Activated CD4-positive, alpha-beta T cell treated with anti-CD3 and anti-CD28 coated beads, Interleukin-2, amount 10 ng/mL, durations not matched to agents 7 days and 5 days (primary cell): ENCODE data around the gene C1orf185. TPM values are rescaled to one million over a fixed set of nuclear protein-coding genes. Genes with fewer than 3 reads are reported as not detected.
"Not testable (repeated sequence)": the region's sequence is repeated elsewhere in the genome, so short reads cannot be mapped to it uniquely, and the experiment has no call there.

ENCODE experiments used
- CTCF ChIA-PET: fragments of 350-600 bp; sonication (Branson Sonifier 250); formaldehyde crosslinking; loops from one replicate; lab custom pipeline; 2021; ENCODE audit warnings: antibody characterized with exemption; lab: Charles Lee
- POLR2A ChIA-PET: fragments of 350-600 bp; sonication (Branson Sonifier 250); formaldehyde crosslinking; loops from one replicate; lab custom pipeline; 2021; ENCODE audit warnings: antibody characterized with exemption; lab: Charles Lee
- DNase-seq: peaks from one replicate; pipeline ENCODE4 v3.0.0-alpha.2; 2020
- H3K27ac Mint-ChIP-seq: one replicate; pipeline ENCODE4 v1.8.0; 2021; ENCODE audit warnings: mild to moderate bottlenecking, moderate library complexity, mixed read lengths
- H3K27me3 Mint-ChIP-seq: one replicate; pipeline ENCODE4 v1.8.0; 2021; ENCODE audit warnings: mixed read lengths
- H3K36me3 Mint-ChIP-seq: one replicate; pipeline ENCODE4 v1.8.0; 2021; ENCODE audit warnings: low read depth, mixed read lengths
- H3K4me1 Mint-ChIP-seq: one replicate; pipeline ENCODE4 v1.8.0; 2021; ENCODE audit warnings: mixed read lengths
- H3K4me3 Mint-ChIP-seq: one replicate; pipeline ENCODE4 v1.8.0; 2021; ENCODE audit warnings: mild to moderate bottlenecking, moderate library complexity, mixed read lengths
- H3K9me3 Mint-ChIP-seq: one replicate; pipeline ENCODE4 v1.8.0; 2021; ENCODE audit warnings: mixed read lengths
- total RNA-seq, 2 experiments: library from RNA; stranded (reverse); gene quantifications; one replicate each; pipeline ENCODE4 v1.2.3, GENCODE V29; 2021

C1orf185 gene
- total RNA-seq, 2 experiments from 2014 or later = not detected

DNA sequence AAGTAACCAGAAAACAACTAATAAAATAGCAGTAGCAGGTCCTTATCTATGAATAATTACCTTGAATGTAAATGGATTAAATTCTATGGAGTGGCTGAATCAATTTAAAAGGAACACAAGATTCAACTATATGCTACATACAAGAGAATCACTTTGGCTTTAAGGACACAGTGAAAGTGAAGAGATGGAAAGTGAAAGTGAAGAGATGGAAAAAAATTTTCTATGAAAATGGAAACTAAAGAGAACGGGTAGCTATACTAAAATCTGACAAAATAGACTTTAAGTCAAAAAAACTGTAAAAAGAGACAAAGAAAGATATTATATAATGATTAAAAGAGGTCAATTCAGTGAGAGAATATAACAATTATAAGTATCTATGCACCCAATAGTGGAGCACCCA is 54.7 kb downstream of the C1orf185 start:
- Mint-ChIP-seq H3K4me3 (peak overlapping the region; percentile 5), H3K27me3 (peaks cover 15% of the 10 kb centered on the region), H3K9me3 (peaks cover 12% of the 10 kb centered on the region), H3K4me1 (peaks cover 7% of the 10 kb centered on the region), H3K36me3 (peaks cover 7% of the 10 kb centered on the region), H3K27ac (peak overlapping the region; percentile 28)
- DNase-seq = no peak
- POLR2A ChIA-PET = interaction anchor here (0.7 kb wide), 1 partner anchor 506 kb away, joined by 7 read pairs; no protein-coding TSS in a partner anchor
- CTCF ChIA-PET = no interaction called here

GRCh38 chr1:51157395-51157794 is 55.4 kb downstream of the C1orf185 start:
- Mint-ChIP-seq H3K27me3 (peaks cover 16% of the 10 kb centered on the region), H3K4me3 (no peak overlapping the region), H3K4me1 (peaks cover 7% of the 10 kb centered on the region), H3K36me3 (peaks cover 7% of the 10 kb centered on the region), H3K27ac (no peak overlapping the region), H3K9me3 (peaks cover 12% of the 10 kb centered on the region)
- no peak for DNase-seq
- ChIA-PET CTCF (no interaction called here), POLR2A (no interaction called here)

GRCh38 chr1:51158263-51158662 is 56.2 kb downstream of the C1orf185 start:
- Mint-ChIP-seq H3K27me3 (peaks cover 16% of the 10 kb centered on the region), H3K27ac (no peak overlapping the region), H3K36me3 (peaks cover 7% of the 10 kb centered on the region), H3K9me3 (peaks cover 12% of the 10 kb centered on the region), H3K4me3 (no peak overlapping the region), H3K4me1 (peaks cover 7% of the 10 kb centered on the region)
- ChIA-PET CTCF (no interaction called here), POLR2A (no interaction called here)
- DNase-seq = no peak

DNA sequence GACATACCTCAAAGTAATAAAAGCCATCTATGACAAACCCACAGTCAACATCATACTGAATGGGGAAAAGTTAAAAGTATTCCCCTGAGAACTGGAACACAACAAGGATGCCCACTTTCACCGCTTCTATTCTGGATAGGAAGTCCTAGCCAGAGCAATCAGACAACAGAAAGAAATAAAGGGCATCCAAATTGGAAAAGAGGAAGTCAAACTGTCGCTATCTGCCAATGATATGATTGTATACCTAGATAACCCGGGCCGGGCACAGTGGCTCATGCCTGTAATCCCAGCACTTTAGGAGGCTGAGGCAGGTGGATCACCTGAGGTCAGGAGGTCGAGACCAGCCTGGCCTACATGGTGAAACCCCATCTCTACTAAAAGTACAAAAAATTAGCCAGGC is 60.5 kb downstream of the C1orf185 start:
- CTCF ChIA-PET, H3K4me3 Mint-ChIP-seq, H3K27ac Mint-ChIP-seq, H3K9me3 Mint-ChIP-seq, H3K36me3 Mint-ChIP-seq, DNase-seq, H3K4me1 Mint-ChIP-seq: not testable (repeated sequence)
- H3K27me3 Mint-ChIP-seq = peaks cover 12% of the 10 kb centered on the region
- POLR2A ChIA-PET = interaction anchor here (0.5 kb wide), 1 partner anchor 46 kb away, joined by 3 read pairs; no protein-coding TSS in a partner anchor

DNA sequence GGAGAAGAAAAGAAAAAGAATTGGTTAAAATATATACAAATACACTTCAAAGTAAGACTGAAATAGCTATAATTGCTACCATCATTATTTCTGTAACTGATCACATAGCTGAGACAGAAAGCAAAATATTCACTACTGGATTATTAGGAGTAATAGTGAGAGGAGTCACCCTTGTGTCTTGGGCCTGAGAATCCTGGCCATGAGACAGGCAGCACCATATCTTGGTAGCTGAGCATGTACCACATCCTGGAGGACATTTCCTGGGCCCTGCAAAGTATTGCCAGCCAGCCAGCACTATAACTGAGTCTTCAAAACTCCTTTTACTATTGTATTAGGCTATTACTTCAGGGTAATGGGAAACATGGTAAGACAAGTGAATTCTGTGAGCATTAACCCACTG is 63.5 kb downstream of the C1orf185 start:
- H3K4me3 Mint-ChIP-seq = no peak overlapping the region
- H3K27ac Mint-ChIP-seq = no peak overlapping the region
- H3K36me3 Mint-ChIP-seq = no peaks in the 10 kb centered on the region
- peaks cover 2% of the 10 kb centered on the region for H3K27me3 Mint-ChIP-seq
- CTCF ChIA-PET = no interaction called here
- no peak for DNase-seq
- H3K4me1 Mint-ChIP-seq = peaks cover 13% of the 10 kb centered on the region
- no peaks in the 10 kb centered on the region for H3K9me3 Mint-ChIP-seq
- POLR2A ChIA-PET = no interaction called here

- H3K4me1 Mint-ChIP-seq = peaks cover 13% of the 10 kb centered on the region
- ChIA-PET POLR2A (no interaction called here), CTCF (interaction anchor here (1.1 kb wide), 1 partner anchor 8 kb away, joined by 3 read pairs; no protein-coding TSS in a partner anchor)
- H3K4me3 Mint-ChIP-seq = no peak overlapping the region
- no peak overlapping the region for H3K27ac Mint-ChIP-seq
- peak; percentile 10 for DNase-seq
- peaks cover 8% of the 10 kb centered on the region for H3K9me3 Mint-ChIP-seq
- H3K36me3 Mint-ChIP-seq = no peaks in the 10 kb centered on the region
- H3K27me3 Mint-ChIP-seq = peaks cover 8% of the 10 kb centered on the region
Measured at GRCh38 chr1:51168266-51168845, 66.3 kb downstream of the C1orf185 start.

DNA sequence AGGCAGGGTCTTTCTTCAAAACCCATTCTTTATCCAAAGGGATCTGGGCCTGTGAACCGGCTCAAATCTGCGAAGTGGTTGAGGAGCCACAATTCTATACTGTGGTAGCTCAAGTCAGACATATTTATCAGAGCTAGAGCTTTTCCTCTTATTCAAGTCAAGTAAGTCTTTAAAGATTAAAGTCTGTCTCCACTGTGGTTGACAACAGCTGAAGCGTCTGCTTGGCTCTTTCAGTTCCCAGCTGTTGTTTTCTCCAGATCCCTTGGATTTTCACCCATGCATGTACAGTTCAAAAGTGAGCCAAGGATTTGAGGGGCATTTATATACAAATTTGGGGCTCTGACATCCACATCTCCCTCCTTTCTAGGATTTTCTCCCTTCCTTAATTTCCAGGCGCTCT is 66.9 kb downstream of the C1orf185 start:
- ChIA-PET POLR2A (no interaction called here), CTCF (interaction anchor here (1.1 kb wide), 1 partner anchor 9 kb away, joined by 3 read pairs; no protein-coding TSS in a partner anchor)
- peaks cover 13% of the 10 kb centered on the region for H3K4me1 Mint-ChIP-seq
- no peak overlapping the region for H3K27ac Mint-ChIP-seq
- H3K9me3 Mint-ChIP-seq = peaks cover 8% of the 10 kb centered on the region
- no peak for DNase-seq
- H3K36me3 Mint-ChIP-seq = no peaks in the 10 kb centered on the region
- H3K4me3 Mint-ChIP-seq = no peak overlapping the region
- H3K27me3 Mint-ChIP-seq = peaks cover 9% of the 10 kb centered on the region

- Mint-ChIP-seq H3K36me3 (no peaks in the 10 kb centered on the region), H3K27ac (no peak overlapping the region), H3K9me3 (peaks cover 8% of the 10 kb centered on the region), H3K4me1 (peaks cover 13% of the 10 kb centered on the region), H3K27me3 (peaks cover 15% of the 10 kb centered on the region), H3K4me3 (no peak overlapping the region)
- ChIA-PET CTCF (no interaction called here), POLR2A (no interaction called here)
- no peak for DNase-seq
Measured at GRCh38 chr1:51170342-51170741, 68.3 kb downstream of the C1orf185 start.

DNA sequence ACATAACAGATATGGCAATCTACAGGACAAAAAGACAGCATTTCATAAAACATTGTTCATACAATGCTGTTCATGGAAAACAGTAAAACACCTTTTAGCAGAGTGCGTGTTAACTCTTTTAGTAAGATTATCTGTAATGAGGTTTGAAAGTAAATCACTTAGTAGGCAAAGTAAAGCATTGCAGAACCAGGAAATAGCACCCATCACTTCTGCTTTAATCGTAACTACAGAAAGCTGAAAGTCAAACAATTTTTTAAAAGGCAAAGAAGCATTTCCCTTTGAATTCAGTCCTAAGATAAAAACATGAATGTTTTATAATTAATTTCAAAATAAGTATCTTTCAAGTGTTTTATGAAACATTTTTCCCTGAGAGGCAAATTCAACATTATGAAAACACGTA is 70.8 kb downstream of the C1orf185 start:
- ChIA-PET POLR2A (no interaction called here), CTCF (no interaction called here)

GRCh38 chr1:51175278-51175677 is 73.2 kb downstream of the C1orf185 start:
- H3K4me3 Mint-ChIP-seq = no peak overlapping the region
- DNase-seq = no peak
- H3K9me3 Mint-ChIP-seq = peaks cover 8% of the 10 kb centered on the region
- ChIA-PET POLR2A (no interaction called here), CTCF (no interaction called here)
- no peak overlapping the region for H3K27ac Mint-ChIP-seq
- no peaks in the 10 kb centered on the region for H3K36me3 Mint-ChIP-seq
- no peaks in the 10 kb centered on the region for H3K4me1 Mint-ChIP-seq
- peaks cover 30% of the 10 kb centered on the region for H3K27me3 Mint-ChIP-seq

More for the DNA sequence above, 70.8 kb downstream of the C1orf185 start:
- peaks cover 26% of the 10 kb centered on the region for H3K27me3 Mint-ChIP-seq
- DNase-seq = no peak
- no peak overlapping the region for H3K4me3 Mint-ChIP-seq
- H3K4me1 Mint-ChIP-seq = peaks cover 11% of the 10 kb centered on the region
- H3K36me3 Mint-ChIP-seq = no peaks in the 10 kb centered on the region
- no peak overlapping the region for H3K27ac Mint-ChIP-seq
- peaks cover 8% of the 10 kb centered on the region for H3K9me3 Mint-ChIP-seq

- H3K36me3 Mint-ChIP-seq, H3K4me3 Mint-ChIP-seq, POLR2A ChIA-PET, H3K9me3 Mint-ChIP-seq, H3K4me1 Mint-ChIP-seq, DNase-seq, H3K27ac Mint-ChIP-seq: not testable (repeated sequence)
- peaks cover 30% of the 10 kb centered on the region for H3K27me3 Mint-ChIP-seq
- CTCF ChIA-PET = interaction anchor here (0.7 kb wide), 1 partner anchor 13 kb away, joined by 3 read pairs; no protein-coding TSS in a partner anchor
Measured at GRCh38 chr1:51177988-51178387, 76.0 kb downstream of the C1orf185 start.

DNA sequence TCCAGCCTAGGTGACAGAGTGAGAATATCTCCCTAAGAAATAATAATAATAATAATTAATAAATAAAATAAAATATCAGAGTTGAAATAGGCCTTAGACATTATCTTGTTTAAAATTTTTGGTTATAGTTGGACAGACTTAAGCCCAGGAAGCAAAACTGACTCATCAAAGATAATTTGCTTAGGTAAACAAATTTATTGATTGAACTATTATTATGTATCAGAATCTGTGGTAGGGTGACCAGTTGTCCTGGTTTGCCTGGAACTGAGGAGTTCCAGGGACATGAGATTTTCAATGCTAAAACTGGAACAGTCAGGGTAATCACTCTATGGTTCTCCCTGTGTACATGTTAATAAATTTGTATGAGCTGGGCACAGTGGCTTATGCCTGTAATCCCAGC is 86.2 kb downstream of the C1orf185 start:
- CTCF ChIA-PET = interaction anchor here (0.8 to 1.4 kb wide), 3 partner anchors 20 to 315 kb away, joined by 3 to 5 read pairs (median 3); no protein-coding TSS in a partner anchor
- H3K4me1 Mint-ChIP-seq = no peaks in the 10 kb centered on the region
- DNase-seq = no peak

DNA sequence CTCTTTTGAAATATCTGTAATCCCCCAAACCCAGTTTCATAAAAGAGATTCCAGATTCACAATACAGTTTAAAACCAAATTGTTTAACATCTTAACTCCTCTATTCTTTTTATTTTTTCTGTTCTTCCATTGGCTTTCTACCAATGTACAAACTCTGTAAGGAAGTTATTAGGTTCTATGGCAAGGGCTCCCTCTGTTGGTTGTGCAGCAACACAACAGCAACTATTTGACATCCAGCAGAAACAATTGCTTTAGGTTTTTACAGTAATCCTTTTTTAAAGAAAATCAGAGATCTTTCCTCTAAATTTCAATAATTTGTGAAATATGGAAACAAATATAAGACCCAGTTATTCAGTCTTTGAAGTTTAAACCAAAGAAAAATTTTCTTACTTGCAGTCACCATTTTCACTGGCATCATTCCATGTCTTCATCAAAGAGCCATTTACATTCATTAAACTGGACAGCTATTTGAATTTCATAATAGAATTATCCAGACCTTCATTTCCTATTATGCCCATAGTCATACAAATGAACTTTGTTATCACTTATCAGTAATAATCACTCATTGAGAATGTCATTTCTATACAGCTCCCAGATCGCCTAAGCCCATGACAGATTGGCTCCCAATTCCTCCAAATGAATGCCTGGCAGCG is 87.5 kb downstream of the C1orf185 start:
- H3K4me1 Mint-ChIP-seq = no peaks in the 10 kb centered on the region
- H3K27me3 Mint-ChIP-seq = peaks cover 1% of the 10 kb centered on the region
- H3K36me3 Mint-ChIP-seq = no peaks in the 10 kb centered on the region
- ChIA-PET POLR2A (no interaction called here), CTCF (interaction anchor here (0.5 to 1.5 kb wide), 5 partner anchors 13 to 415 kb away, joined by 3 to 5 read pairs (median 4); no protein-coding TSS in a partner anchor)
- DNase-seq = peak; percentile 66
- H3K27ac Mint-ChIP-seq = no peak overlapping the region
- H3K4me3 Mint-ChIP-seq = no peak overlapping the region
- no peaks in the 10 kb centered on the region for H3K9me3 Mint-ChIP-seq

More for the DNA sequence above, 86.2 kb downstream of the C1orf185 start:
- H3K36me3 Mint-ChIP-seq = no peaks in the 10 kb centered on the region
- POLR2A ChIA-PET = no interaction called here
- H3K9me3 Mint-ChIP-seq = no peaks in the 10 kb centered on the region
- no peak overlapping the region for H3K4me3 Mint-ChIP-seq
- H3K27me3 Mint-ChIP-seq = peaks cover 3% of the 10 kb centered on the region
- H3K27ac Mint-ChIP-seq = no peak overlapping the region
